DMS114 treated with DMSO at 0.1 percent for 48 hours (cell line): ENCODE results near the gene ITSN1.
"Not testable (repeated sequence)": the region's sequence is repeated elsewhere in the genome, so short reads cannot be mapped to it uniquely, and the experiment has no call there.

Source experiments
- DNase-seq: peaks from one replicate; lab custom pipeline; 2025; ENCODE audit not compliant: unreplicated experiment; lab: John Stamatoyannopoulos, UW

Gene ITSN1

DNA sequence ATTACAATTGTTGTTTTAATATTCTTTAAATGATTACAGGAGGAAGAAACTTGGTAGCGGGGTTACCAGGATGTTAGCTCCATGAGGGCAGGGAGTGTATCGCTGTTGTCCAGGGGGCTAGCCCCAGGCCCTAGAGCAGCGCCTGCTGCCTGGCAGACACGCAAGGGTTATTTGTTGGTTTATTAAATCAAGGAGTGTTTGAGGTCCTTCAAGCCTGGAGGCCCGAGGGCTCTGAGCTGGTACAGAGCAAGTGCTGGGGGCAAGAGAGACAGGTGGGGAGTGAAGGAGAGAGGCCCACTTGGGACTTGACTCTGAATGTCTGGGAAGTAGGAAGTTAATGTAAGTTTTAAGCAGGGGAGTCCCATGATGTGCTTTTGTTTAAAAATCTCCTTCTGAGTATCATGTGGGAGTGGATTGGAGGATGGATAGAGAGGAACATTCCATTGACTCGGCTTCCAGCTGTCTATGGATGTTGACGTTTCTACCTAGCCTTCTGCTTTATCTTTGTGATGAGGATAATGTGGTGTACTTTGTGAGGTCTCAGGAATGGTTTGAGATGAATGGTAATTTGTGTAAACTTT, 8.7 kb downstream of the ITSN1 start:
- DNase-seq, result no peak

DNA sequence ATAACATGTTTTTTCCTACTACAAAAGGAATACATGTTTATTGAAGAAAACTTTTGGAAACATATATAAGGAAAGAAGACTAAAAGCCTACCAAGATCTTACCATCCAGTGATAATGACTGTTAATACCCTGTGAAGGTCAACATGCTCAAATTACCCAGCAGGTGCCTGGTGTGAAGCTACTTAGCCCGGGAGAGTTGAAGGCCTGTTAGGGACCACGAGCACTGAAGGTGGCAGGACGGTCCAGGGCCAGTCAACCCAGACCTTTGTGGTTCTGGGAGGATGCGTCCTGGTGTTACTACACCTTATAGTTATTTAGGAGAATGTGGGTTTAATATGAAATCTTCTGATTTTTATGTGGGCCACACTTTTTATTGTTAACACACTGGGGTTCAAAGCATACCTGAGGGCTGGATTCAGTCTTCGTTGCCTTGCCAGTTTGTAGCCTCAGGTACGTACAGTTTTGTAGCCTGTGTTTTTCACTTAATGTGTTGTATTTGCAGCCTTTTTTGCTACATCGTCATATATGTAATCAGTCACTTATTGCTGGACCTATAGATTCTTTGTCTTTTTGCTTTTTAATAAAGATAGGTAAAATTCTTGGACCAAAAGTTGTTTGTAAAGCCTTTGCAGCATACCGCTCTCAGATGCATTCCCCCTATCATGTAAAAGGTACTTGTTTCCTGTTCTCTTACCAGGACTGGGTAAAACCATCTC, 9.8 kb downstream of the ITSN1 start:
- DNase-seq, result no peak

DNA sequence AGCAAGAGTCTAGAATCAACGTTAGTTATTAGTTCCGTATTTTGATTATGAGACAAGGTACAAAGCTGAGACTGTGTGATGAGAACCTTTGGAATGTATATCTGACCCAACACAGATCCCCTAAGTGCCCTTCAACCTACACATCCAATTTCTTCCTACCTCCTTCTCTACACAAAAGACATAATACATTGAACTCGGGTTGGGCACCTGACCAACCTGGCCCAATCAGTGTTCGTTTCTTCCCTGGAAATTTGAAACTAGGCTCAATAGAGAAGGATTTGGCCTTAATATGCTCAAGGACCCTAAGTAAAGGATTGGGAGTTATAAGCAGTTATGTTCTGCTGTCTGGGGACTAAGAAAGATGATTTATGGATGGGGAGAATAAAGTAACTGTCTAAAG, 12.1 kb downstream of the ITSN1 start:
- DNase-seq, result no peak

DNA sequence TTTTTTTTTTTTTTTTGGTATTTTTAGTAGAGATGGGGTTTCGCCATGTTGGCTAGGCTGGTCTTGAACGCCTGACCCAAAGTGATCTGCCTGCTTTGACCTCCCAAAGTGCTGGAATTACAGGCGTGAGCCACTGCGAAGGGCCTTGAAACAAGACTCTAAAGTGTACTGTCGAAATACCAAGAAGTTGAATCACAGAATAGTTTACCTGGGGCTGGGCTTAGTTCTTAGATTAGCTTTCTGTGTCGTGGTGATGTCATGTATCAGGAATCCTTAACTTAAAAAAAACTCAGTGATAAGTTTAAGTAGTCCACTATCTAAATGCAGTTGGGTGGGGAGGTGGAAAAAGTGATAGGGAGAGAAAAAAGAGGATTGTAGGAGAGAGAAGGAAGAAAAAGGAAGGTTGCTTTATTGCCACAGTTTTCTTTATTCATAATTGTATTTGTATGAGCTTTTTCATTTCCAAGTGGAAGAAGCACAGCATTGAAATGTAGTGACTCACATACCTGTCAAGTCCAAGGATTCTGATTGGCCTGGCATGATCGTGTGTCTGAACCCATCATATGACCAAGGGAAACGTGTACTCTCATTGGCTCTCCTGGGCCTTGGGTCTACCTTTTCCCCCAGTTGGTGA, 13.4 kb downstream of the ITSN1 start:
- DNase-seq, result no peak

DNA sequence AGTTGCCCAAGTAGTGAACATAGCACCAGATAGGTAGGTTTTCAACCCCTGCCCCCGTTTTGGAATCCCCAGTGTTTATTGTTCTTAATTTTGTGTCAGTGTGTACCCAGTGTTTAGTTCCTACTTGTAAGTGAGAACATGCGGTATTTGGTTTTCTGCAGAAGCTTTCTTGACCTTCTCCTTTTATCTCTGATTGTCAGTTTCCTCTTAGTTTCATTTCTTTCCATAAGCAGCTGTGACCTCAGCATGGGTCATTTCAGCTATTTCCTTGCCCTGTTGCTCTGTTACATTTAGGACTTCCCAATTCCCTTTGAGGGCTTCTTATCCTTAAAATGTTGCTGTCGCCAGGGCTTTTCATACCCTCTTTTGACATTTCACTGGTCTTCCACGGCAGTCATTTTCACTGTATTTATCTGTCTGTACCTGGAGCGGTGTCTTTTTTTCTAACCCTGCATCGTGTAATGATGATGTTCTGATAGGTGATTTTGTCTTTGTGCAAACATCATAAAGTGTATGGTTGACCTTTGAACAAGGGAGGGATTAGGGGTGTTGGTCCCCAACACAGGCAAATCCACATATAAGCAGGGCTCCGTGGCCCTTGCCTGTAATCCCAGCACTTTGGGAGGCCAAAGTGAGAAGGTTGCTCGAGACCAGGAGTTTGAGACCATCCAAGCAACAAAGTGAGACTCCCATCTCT, 15.0 kb downstream of the ITSN1 start:
- DNase-seq, result no peak

DNA sequence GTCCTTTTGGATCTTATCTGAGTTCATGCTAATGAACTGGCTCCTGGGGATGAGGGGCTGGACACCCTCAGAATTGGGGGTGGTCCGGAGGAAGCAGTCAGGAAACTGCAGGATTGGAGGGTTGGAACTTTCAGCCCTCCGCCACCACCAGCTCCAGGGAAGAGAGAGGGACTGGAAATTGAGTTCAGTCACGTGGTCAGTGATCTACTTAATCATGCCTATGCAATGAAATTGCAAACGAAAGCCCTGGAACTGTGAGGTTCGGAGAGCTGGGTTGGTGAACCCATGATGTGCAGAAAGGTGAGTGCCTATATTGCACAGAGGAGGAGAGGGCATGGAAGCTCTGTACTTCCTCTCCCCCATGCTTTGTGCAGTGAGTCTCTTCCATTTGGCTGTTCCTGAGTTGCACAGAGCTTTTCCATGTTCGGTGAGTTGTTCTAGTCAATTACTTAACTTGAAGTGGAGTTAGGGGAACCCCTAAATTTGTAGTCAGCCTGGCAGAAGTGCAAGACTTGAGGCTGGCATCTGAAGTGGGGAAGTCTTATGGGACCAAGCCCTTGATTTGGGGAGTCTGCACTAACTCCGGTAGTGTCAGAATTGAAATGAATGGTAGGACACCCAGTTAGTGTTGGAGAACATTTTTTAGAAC, 16.7 kb downstream of the ITSN1 start:
- no peak for DNase-seq

DNA sequence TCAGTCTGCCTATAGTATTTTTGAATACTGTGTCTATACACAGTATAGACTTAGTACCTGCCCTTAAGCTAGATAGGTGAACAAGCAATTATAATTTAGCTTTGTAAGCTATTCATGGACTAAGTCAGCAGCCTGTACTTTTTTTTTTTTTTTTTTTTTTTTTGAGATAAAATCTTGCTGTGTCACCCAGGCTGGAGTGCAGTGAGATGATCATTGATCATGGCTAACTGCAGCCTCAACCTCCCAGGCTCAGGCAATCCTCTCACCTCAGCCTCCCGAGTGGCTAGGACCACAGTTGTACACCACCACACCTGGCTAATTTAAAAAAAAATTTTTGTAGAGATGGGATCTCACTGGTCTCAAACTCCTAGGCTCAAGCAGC, 17.3 kb downstream of the ITSN1 start:
- DNase-seq, result no peak

DNA sequence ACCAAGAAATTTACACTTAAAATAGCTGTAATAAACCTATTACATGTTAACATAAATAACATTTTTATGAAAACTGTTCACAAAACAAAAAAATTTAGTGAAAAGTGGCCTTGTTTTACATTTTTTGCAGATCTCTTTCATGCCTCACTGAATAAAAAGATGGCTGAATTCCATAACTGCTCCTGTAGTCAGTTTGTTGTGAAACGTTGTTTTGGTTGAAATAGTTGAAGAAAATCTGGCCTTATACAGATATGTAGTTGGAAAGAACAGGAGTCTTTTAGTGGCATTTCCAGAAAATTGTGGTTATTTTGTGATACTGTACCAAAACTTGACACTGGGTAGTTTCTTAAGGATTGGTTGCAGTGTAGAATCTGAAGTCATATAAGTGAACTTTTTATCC, 18.1 kb downstream of the ITSN1 start:
- no peak for DNase-seq

DNA sequence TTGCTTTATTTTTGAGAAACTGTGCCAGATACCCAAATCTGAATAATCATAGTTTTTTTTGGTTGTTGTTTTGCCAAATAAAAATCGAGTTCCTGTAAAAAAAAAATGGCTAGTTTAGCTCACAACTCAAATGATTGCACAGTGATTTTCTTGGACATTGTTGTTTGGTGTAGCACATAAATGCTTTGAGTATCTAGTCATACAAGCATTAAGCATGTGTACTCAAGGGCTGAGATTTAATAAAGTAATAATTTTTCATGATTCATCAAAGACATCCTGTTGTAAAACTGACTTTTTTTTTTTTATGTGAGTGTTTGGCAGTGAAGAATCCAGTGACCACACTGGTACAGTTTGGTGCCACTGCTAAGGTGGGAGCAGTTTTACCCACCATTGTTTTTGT, 18.8 kb downstream of the ITSN1 start:
- DNase-seq, result no peak

DNA sequence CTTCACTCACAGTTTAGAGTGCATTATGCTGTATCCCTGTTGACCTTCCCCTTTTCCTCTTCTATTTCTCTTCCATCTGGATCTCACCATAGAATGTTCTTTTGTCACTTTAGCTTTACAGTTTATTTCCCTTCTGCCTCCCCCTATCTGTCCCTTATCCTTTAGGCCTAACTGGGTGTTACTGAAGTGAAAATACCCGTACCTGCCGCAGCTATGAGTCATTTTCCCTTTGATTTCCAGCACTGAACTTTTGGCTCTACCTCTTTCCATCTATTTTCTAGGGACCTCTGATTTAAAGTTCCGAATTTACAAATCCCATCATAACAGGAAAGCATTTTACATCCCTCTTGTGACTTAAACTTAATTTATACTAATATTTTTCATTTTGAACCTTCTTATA, 19.7 kb downstream of the ITSN1 start:
- no peak for DNase-seq

DNA sequence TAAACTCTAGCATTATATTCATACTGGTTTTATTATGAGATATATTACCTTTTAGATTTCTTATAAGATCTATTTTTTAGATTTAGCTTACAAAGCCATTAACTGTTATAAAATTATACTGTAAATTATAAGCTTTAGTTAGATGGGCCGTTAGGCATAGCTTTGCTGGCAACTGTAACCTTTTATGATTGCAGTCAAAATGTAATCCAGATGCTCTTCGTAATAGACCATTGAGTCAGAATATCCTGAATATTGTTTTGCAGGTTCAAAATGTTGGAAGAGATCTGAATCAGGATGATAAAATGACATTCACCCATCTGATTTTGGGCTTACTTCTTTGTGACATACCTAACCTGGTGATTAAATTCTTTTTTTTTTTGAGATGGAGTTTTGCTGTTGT, 20.9 kb downstream of the ITSN1 start:
- no peak for DNase-seq

DNA sequence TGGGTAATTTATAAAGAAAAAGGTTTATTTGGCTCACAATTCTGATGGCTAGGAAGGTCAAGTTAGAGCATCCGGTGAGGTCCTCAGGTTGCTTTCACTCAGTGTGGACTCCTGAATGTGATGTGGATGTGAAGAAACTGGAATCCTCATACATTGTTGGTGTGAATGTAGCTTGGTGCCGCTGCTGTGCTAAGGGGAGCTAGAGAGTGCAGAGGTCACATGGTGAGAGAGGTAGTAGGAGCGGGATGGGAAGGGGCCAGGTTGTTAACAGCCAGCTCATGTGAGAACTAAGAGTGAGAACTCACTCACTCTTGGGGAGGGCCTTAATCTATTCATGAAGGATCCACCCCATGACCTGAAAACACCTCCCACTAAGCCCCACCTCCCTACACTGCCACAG, 21.8 kb downstream of the ITSN1 start:
- DNase-seq, result no peak

DNA sequence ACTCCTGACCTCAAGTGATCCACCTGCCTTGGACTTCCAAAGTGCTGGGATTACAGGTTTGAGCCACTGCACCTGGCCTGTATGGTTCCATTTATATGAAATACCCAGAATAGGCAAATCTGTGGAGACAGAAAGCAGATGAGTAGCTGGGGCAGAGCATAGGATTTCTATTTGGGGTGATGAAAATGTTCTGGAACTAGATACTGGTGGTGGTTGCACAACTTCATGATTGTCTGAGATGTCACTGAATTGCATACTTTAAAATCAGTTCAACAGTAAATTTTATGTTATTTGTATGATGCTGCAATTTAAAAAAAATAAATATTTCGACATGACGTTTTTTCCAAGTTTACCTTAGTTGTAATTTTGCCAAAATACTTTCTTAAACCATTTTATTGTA, 23.9 kb downstream of the ITSN1 start:
- no peak for DNase-seq

DNA sequence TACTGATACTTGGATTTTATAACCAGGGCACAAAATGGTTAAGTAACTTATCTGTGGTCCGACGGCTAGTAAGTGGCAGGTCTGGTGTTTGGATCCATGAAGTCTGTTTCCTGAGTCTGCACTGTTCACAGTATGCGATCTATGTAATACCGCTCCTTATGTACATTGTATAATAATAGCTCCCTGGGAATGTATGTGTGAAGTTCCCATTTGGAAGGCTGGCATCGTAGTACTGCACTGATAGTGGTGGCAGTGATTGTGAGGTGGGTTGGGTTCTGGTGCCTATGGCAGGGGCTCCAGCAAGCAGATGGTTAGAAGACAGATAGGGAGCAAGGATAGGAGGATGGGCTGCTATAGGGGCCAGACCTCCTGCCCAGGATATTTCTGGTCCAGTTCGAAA, 25.3 kb downstream of the ITSN1 start:
- no peak for DNase-seq

DNA sequence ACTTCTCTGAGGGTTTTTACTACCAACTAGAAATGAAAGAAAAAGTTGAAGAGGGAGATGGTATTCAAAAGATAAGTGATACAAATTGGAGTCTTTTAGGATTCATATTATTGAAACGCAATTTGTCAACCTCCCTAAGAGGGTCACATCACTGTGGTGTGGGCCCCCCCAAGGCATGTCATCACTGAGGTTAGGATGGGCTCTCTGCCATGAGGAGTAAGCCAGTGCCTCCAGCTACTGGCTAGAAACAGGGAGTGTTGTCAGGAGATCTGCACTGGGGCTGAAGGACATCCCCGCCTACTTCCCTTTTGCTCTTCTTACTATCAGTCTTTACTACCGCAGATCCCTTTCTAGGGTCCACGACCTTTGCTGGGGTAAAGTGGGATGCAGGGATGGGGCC, 25.9 kb downstream of the ITSN1 start:
- DNase-seq, result no peak

DNA sequence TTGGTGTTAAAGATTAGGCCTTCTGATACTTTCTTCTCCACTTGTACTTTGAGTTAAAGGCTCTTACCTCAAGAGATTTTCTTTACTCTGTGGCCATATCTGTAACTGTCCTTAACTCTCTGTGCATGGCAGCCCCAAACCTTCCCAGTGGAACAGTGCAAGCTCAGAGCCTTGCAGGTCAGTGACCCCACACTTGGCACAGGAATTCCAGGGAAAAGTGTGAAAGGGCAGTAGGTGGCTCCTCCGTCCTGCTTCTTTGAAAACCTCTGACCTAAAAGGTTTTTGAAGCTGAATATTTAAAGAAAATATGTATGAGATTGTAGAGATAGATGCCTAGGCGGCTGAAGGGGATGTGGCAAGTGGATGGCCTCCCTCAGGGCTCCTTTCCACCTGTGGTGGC, 26.3 kb downstream of the ITSN1 start:
- DNase-seq, result no peak

DNA sequence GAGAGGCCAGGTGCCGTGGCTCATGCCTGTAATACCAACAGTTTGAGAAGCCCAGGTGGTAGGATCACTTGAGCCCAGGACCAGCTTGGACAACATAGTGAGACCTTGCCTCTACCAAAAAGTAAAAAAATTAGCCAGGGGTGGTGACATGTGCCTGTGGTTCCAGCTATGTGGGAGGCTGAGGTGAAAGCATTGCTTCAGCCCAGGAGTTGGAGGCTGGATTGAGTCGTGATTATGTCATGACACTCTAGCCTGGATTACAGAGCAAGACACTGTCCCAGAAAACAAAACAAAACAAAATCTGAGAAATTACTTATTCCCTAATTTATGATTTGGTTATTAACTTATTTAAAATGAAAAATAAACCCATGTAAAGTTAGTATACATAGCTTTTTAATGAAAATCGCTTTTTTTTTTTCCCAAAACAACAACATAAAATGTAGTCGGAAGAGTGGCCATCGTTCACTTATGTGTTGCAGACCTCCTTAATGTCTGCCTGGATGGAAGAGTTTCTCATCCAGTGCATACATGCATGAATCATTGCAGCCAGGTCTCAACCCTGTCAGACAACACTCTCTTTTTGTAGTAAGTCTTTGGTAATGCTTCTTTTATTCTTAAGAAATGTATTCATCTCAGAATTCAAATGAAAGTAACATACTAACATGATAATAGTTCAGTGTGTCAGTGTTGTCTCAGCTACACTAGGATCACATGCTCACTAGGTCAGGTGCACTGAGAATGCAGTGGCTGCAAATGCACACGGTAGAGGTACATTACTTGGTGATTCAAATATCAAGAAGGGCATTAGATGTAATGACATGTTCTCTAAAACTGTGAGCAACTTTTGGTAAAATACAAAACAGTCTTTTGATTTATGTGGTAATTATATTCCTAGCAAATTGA, 28.0 kb downstream of the ITSN1 start:
- no peak for DNase-seq

DNA sequence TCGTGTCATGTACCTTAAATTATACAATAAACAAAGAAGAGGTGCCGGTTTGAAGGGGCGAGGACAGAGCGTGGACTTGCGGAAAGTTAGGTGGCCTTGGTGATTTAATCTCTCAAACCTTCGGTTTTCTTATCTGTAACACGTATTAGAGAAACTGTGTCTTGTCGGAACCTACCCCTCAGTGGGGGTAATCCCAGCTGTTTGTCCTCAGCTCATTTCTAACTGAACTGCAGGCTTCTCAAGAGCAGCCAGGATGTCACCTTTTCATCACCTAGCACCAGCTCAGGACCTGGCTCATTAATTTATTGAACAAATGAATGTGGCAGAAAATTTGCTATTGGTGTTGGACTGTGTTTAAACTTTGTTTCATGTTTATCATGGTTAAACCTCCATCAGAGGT, 31.2 kb downstream of the ITSN1 start:
- DNase-seq, result no peak

DNA sequence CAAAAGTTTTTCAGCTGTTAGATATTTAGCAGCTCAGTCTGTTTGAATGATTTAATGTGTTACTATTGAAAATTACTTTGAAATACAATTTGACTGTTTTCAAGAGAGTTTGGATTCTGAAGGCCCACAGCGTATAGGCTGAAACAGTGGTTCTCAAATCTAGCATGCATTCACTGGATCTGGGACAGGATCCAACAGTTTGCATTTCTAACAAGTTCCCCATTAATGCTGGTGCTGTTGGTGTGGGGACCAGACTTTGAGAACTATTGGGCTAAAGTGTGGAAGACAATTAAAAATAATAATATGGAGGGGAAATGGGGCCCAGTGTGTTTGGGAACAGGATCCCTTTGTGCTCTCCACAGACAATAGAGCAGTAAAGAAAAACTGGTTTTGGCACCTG, 31.9 kb downstream of the ITSN1 start:
- DNase-seq, result no peak

DNA sequence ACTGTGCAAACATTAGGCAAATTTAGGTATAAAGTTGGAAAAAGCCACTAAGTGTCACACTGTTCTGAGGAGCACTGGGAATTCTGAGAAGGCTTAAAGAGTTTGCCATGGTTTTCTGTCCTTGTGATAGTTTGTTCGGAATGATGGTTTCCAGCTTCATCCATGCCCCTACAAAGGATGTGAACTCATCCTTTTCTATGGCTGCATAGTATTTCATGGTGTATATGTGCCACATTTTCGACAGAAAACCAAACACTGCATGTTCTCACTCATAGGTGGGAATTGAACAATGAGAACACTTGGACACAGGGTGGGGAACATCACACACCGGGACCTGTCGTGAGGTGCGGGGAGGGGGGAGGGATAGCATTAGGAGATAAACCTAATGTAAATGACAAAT, 34.4 kb downstream of the ITSN1 start:
- DNase-seq, result not testable (repeated sequence)

DNA sequence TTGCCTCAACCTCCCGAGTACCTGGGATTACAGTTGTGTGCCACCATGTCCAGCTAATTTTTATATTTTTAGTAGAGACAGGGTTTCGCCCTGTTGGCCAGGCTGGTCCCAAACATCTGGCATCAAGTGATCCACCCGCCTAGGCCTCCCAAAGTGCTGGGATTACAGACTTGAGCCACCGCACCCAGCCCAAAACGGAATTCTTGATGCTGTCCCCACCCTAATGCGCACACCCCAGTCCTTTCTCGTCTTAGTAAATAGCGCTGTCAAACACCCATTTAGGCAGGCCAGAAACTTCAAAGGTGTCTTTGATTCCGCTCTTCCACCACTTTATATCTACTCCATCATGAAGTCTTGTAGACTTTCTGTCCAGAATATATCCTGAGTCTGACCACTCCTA, 35.1 kb downstream of the ITSN1 start:
- no peak for DNase-seq
